ENCODE data around the gene HSP90AA1.

GRCh38 chr14:102117852-102118251, 31.0 kb upstream of the HSP90AA1 start:
- no peak for TF ChIP-seq CTCF (conservative IDR thresholded peaks at IDR 0.05 in 1 of 2, IDR thresholded peaks at IDR 0.05 in 1 of 2; ENCODE audit: extremely low read depth in 1 of 2, insufficient read depth in 1 of 2, low read depth in 1 of 2, low read length in 2 of 2)
- TF ChIP-seq EZH2 (IDR thresholded peaks at IDR 0.05; ENCODE audit: borderline replicate concordance, low read length), result no peak
